Glutamatergic neuron (in vitro differentiated cells): ENCODE measurements around the gene PCDHGC5. TPM values are rescaled to one million over a fixed set of nuclear protein-coding genes. Genes with fewer than 3 reads are reported as not detected.
A peak's percentile ranks its signal among the peaks of the same experiment; 100 is the strongest.

Experiments used
- DNase-seq: peaks from one replicate; pipeline ENCODE4 v3.0.0; 2022
- H3K27ac Mint-ChIP-seq: one replicate; pipeline ENCODE4 v1.8.0; 2020; ENCODE audit warnings: mild to moderate bottlenecking, mixed read lengths, inconsistent platforms; ENCODE audit not compliant: unreplicated experiment
- H3K27me3 Mint-ChIP-seq: one replicate; pipeline ENCODE4 v1.8.0; 2020; ENCODE audit warnings: mild to moderate bottlenecking, moderate library complexity, mixed read lengths, inconsistent platforms; ENCODE audit not compliant: unreplicated experiment
- H3K36me3 Mint-ChIP-seq: one replicate; pipeline ENCODE4 v1.8.0; 2020; ENCODE audit warnings: mild to moderate bottlenecking, mixed read lengths, inconsistent platforms; ENCODE audit not compliant: unreplicated experiment
- H3K4me1 Mint-ChIP-seq: one replicate; pipeline ENCODE4 v1.8.0; 2020; ENCODE audit warnings: mild to moderate bottlenecking, low read depth, mixed read lengths, inconsistent platforms; ENCODE audit not compliant: unreplicated experiment
- H3K4me3 Mint-ChIP-seq: one replicate; pipeline ENCODE4 v1.8.0; 2020; ENCODE audit warnings: mild to moderate bottlenecking, mixed read lengths, inconsistent platforms; ENCODE audit not compliant: unreplicated experiment
- H3K9me3 Mint-ChIP-seq: one replicate; pipeline ENCODE4 v1.8.0; 2020; ENCODE audit warnings: mild to moderate bottlenecking, moderate library complexity, mixed read lengths, inconsistent platforms; ENCODE audit not compliant: unreplicated experiment
- CTCF ChIP-seq: fragments of 200-600 bp; sonication (generic); IDR thresholded peaks from one replicate; pipeline ENCODE4 v1.5.0; 2021; ENCODE audit not compliant: partially characterized antibody, unreplicated experiment
- total RNA-seq: library from RNA; stranded (reverse); fragmentation: NEBNext Ultra II Directional; extraction: Animal tissue kit (Norgen Biotek cat#: 25700); gene quantifications from one replicate; pipeline ENCODE4 v1.2.1, GENCODE V29; 2021; ENCODE audit not compliant: unreplicated experiment

Gene PCDHGC5
- total RNA-seq, 1 donor from 2014 or later: 4.0 TPM

DNA sequence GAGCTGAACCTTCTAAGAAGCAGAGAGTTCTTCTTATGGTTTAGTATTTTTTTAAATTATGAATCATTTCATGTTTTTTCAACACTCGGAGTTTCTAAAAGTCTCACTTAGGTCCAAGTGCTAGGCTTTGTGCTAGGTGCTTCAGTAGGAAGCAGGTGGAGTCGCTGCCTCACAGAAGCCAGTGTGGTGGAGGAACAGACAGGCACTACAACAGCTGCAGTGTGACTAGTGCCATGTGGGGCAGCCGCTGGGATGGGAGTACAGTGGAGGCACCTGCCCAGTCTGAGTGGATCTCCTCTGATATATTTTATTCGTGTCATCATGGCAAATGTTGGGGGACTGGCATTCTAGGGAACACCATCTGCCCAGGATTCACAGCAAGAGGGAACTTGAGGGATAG, 15.3 kb downstream of the PCDHGC5 start:
- H3K4me1 Mint-ChIP-seq: peaks cover 30% of the 10 kb centered on the region
- H3K27ac Mint-ChIP-seq: peak overlapping the region; percentile 68
- H3K4me3 Mint-ChIP-seq: no peak overlapping the region
- TF ChIP-seq CTCF: no peak
- H3K36me3 Mint-ChIP-seq: no peaks in the 10 kb centered on the region
- peaks cover 12% of the 10 kb centered on the region for H3K9me3 Mint-ChIP-seq
- DNase-seq: no peak
- peaks cover 10% of the 10 kb centered on the region for H3K27me3 Mint-ChIP-seq

DNA sequence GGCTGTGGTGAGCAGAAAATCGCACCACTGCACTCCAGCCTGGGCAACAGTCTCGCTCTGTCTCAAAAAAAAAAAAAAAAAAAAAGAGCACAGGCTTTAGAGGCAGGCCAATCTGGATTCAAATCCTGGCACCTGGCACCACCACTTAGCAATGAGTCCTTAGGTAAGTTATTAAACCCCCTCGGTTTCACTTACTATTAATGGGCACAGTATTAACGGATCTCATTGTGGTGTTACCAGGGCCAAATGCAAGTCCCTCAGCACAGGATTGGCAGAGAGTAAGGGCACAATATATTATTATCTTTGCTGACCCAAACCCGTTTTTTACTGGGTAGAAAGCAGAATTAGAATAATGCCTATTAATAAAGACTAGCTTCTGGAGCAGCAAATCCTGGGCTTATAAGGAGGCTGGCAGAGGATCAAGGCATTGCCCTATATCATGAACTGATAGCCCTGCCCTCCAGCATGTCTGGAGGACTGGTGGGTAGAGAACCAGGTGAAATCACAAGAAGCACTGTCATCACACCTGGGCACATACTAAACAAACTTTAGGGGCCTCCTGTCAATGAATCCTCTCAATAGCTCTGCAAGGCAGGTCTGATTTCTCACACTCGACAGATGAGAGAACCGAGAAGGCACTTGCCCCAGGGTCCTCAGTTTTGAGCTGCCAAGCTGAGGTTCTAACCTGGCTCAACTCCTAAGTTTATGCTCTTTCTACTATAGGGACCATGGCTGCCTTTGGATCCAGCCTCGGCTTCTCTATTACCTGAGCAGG, 17.7 kb downstream of the PCDHGC5 start:
- H3K27ac Mint-ChIP-seq: no peak overlapping the region
- DNase-seq: no peak
- no peak for TF ChIP-seq CTCF
- H3K27me3 Mint-ChIP-seq: peaks cover 12% of the 10 kb centered on the region
- H3K9me3 Mint-ChIP-seq: peaks cover 22% of the 10 kb centered on the region
- no peak overlapping the region for H3K4me3 Mint-ChIP-seq
- H3K36me3 Mint-ChIP-seq: peaks cover 3% of the 10 kb centered on the region
- peaks cover 33% of the 10 kb centered on the region for H3K4me1 Mint-ChIP-seq

GRCh38 chr5:141507387-141508091, 18.7 kb downstream of the PCDHGC5 start:
- H3K27me3 Mint-ChIP-seq: peaks cover 15% of the 10 kb centered on the region
- no peak for TF ChIP-seq CTCF
- H3K4me1 Mint-ChIP-seq: peaks cover 31% of the 10 kb centered on the region
- H3K9me3 Mint-ChIP-seq: peaks cover 19% of the 10 kb centered on the region
- peak overlapping the region; percentile 75 for H3K27ac Mint-ChIP-seq
- peak overlapping the region; percentile 78 for H3K4me3 Mint-ChIP-seq
- peaks cover 6% of the 10 kb centered on the region for H3K36me3 Mint-ChIP-seq
- DNase-seq: no peak

DNA sequence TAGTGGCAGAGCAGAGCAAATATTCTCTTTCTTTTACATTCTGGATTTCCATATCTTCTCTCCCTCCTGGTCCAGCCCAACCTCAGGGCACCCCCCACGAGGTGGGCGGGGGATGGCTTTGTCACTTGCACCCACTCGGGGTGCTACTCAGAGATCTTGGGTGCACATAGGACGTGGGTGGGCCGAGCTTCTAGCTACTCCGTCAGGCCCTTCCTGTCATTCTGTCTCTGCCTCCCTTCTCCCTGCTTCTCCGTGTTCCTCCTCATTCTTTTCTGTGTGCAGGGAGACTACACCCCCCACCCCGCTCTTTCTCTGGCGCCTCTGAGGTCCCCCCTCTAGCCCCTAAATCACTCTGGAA, 19.5 kb downstream of the PCDHGC5 start:
- H3K36me3 Mint-ChIP-seq: peaks cover 6% of the 10 kb centered on the region
- DNase-seq: no peak
- H3K9me3 Mint-ChIP-seq: peaks cover 24% of the 10 kb centered on the region
- no peak for TF ChIP-seq CTCF
- peaks cover 35% of the 10 kb centered on the region for H3K4me1 Mint-ChIP-seq
- peak overlapping the region; percentile 78 for H3K4me3 Mint-ChIP-seq
- peak overlapping the region; percentile 93 for H3K27ac Mint-ChIP-seq
- peaks cover 20% of the 10 kb centered on the region for H3K27me3 Mint-ChIP-seq
